ENCODE data around the gene CALML3. TPM values are rescaled to one million over a fixed set of nuclear protein-coding genes. Genes with fewer than 3 reads are reported as not detected.

The CALML3 gene
- total RNA-seq, 1 experiment from 2014 or later, result not detected

DNA sequence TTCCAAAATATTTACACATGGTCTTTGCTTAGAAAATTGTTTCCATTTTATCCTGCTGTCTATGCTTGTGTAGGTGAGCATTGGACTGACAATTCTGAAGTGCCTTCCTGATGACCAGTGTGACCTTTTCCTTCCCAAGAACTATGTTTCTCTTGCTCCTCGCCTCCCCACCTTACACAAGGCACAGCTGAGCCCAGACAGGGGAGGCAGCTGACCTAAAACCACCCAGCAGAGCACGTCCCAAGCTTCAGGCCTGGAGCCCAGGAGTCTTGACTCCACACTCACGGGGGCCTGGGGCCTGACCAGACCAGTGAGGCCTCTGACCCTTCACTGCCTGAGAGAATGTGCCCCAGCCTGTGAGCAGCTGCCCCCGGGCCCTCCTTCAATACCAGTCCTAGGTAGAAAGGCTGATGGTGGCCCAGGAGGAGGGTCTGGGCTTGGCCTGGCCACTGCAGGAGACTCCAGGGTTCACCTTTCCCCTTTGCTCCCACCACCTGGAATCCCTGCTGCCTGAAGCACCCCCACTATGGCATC is 32.4 kb upstream of the CALML3 start:
- Histone ChIP-seq H3K4me2 (peak overlapping the region; percentile 63; the same call in 1 of the 2 replicates), H3F3A (ENCODE audit: insufficient read depth, low read depth) (peaks cover 30% of the 10 kb centered on the region), H3K27ac (no peak overlapping the region), H3K4me1 (replicated peaks; ENCODE audit: insufficient read depth) (peaks cover 75% of the 10 kb centered on the region), H3K27me3 (ENCODE audit: insufficient read depth, low read depth) (no peaks in the 10 kb centered on the region), H3K9me2 (ENCODE audit: insufficient read depth) (no peaks in the 10 kb centered on the region), H3K9me3 (ENCODE audit: insufficient read depth, low read depth) (no peaks in the 10 kb centered on the region), H3K4me3 (no peak overlapping the region), H4K20me1 (ENCODE audit: insufficient read depth) (no peaks in the 10 kb centered on the region), H3K36me3 (ENCODE audit: low read depth) (no peaks in the 10 kb centered on the region), H2AFZ (no peak overlapping the region), H3K79me2 (ENCODE audit: low read depth) (no peaks in the 10 kb centered on the region; the same call in 1 of the 2 replicates)
- no peak for DNase-seq
- ChIA-PET POLR2A (ENCODE audit: unreplicated experiment) (no interaction called here), CTCF (no interaction called here)
- BruUV-seq (replicated peaks), result no TSS peak
- no peak for TF ChIP-seq EZH2 (IDR thresholded peaks at IDR 0.05; ENCODE audit: low read depth)
- TF ChIP-seq, protein P1, sequence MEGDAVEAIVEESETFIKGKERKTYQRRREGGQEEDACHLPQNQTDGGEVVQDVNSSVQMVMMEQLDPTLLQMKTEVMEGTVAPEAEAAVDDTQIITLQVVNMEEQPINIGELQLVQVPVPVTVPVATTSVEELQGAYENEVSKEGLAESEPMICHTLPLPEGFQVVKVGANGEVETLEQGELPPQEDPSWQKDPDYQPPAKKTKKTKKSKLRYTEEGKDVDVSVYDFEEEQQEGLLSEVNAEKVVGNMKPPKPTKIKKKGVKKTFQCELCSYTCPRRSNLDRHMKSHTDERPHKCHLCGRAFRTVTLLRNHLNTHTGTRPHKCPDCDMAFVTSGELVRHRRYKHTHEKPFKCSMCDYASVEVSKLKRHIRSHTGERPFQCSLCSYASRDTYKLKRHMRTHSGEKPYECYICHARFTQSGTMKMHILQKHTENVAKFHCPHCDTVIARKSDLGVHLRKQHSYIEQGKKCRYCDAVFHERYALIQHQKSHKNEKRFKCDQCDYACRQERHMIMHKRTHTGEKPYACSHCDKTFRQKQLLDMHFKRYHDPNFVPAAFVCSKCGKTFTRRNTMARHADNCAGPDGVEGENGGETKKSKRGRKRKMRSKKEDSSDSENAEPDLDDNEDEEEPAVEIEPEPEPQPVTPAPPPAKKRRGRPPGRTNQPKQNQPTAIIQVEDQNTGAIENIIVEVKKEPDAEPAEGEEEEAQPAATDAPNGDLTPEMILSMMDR (conservative IDR thresholded peaks at IDR 0.05), result no peak
- intact Hi-C loops (cut with micrococcal nuclease; ENCODE audit: unreplicated experiment), result no loop called here

DNA sequence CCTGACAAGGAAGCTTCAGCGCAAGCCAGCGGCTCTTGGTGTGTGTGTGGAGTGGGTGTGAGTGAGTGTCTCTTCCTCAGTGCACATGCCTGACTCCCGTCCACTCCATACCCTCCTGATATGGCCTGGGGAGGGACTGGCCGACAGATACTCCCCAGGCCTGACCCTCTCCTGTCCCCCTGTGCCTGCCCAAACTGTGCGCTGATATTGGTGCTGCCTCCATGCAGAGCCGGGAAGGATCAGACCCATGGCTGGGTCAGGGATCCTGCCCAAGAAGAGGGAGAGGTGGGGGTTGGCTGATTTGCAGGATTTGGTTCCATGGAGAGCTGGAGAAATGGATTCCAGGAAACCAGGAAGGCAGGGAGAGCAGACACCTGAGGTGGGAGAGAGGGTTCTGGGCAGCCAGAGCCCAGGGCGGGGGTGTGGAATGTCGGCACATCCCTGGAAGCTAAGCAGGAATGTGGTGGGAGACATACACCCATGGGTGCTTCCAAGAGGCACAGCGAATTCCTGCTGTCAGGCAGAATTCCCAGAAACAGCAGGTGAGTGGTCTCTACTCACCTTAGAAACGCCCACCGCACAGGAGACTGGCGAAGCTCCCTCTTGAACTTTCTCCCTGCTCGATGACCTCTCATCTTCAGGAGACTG is 31.7 kb upstream of the CALML3 start:
- Histone ChIP-seq H3K9me3 (ENCODE audit: insufficient read depth, low read depth) (no peaks in the 10 kb centered on the region), H3F3A (ENCODE audit: insufficient read depth, low read depth) (peaks cover 25% of the 10 kb centered on the region), H3K4me2 (peak overlapping the region; percentile 63), H2AFZ (no peak overlapping the region), H3K27ac (peak overlapping the region; percentile 38; the same call in 1 of the 2 replicates), H3K9me2 (ENCODE audit: insufficient read depth) (no peaks in the 10 kb centered on the region), H3K4me3 (no peak overlapping the region; the same call in 1 of the 2 replicates), H4K20me1 (ENCODE audit: insufficient read depth) (no peaks in the 10 kb centered on the region), H3K79me2 (ENCODE audit: low read depth) (no peaks in the 10 kb centered on the region), H3K27me3 (ENCODE audit: insufficient read depth, low read depth) (no peaks in the 10 kb centered on the region), H3K4me1 (replicated peaks; ENCODE audit: insufficient read depth) (peaks cover 71% of the 10 kb centered on the region), H3K36me3 (ENCODE audit: low read depth) (no peaks in the 10 kb centered on the region)
- intact Hi-C loops (cut with micrococcal nuclease; ENCODE audit: unreplicated experiment), result no loop called here
- ChIA-PET CTCF (no interaction called here), POLR2A (ENCODE audit: unreplicated experiment) (no interaction called here)
- no TSS peak for BruUV-seq (replicated peaks)
- no peak for TF ChIP-seq EZH2 (IDR thresholded peaks at IDR 0.05; ENCODE audit: low read depth)
- TF ChIP-seq, protein P1 (conservative IDR thresholded peaks at IDR 0.05), result no peak
- no peak for DNase-seq

DNA sequence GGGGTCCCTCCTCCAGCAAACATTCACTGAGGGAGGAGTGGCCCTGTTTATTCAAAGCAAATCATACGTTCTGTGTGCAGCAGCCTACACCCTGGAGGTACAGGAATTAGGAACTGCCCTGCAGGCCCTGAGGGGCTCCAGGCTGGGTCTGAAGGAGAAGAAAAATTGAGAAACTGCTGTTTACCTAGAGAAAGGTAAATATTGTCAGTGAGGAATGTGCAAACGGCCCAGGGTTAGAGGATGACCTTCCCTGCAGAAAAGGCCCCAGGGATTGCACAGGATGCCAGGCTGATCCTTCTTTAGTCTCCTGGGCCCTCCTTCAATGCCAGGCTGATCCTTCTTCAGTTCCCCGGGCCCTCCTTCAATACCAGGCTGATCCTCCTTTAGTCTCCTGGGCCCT is 31.1 kb upstream of the CALML3 start:
- intact Hi-C loops (cut with micrococcal nuclease; ENCODE audit: unreplicated experiment), result loop anchor here (1.0 kb wide), 1 partner anchor 42 kb away; no protein-coding TSS in a partner anchor
- Histone ChIP-seq H3K79me2 (ENCODE audit: low read depth) (no peaks in the 10 kb centered on the region), H3K4me3 (no peak overlapping the region; the same call in 1 of the 2 replicates), H3F3A (ENCODE audit: insufficient read depth, low read depth) (peaks cover 19% of the 10 kb centered on the region), H3K9me2 (ENCODE audit: insufficient read depth) (no peaks in the 10 kb centered on the region), H3K27ac (peak overlapping the region; percentile 38; the same call in 1 of the 2 replicates), H3K27me3 (ENCODE audit: insufficient read depth, low read depth) (no peaks in the 10 kb centered on the region), H3K4me1 (replicated peaks; ENCODE audit: insufficient read depth) (peaks cover 70% of the 10 kb centered on the region), H2AFZ (no peak overlapping the region), H3K4me2 (peak overlapping the region; percentile 63), H3K9me3 (ENCODE audit: insufficient read depth, low read depth) (no peaks in the 10 kb centered on the region), H4K20me1 (ENCODE audit: insufficient read depth) (no peaks in the 10 kb centered on the region), H3K36me3 (ENCODE audit: low read depth) (no peaks in the 10 kb centered on the region)
- peak; percentile 44 to 79 for DNase-seq
- no TSS peak for BruUV-seq (replicated peaks)
- CTCF ChIA-PET, result no interaction called here
- no peak for TF ChIP-seq EZH2 (IDR thresholded peaks at IDR 0.05; ENCODE audit: low read depth)
- TF ChIP-seq, protein P1 (conservative IDR thresholded peaks at IDR 0.05), result no peak
- POLR2A ChIA-PET (ENCODE audit: unreplicated experiment), result no interaction called here
